Endothelial cell of coronary artery (primary cell): ENCODE results near the gene CD24. TPM values are rescaled to one million over a fixed set of nuclear protein-coding genes. Genes with fewer than 3 reads are reported as not detected.

ENCODE experiments used
- total RNA-seq: library from RNA; depleted of rRNA; stranded (reverse); fragments of >200 nt; gene quantifications from 2 replicates; pipeline ENCODE4 v1.2.3, GENCODE V29; 2014

Gene CD24, protein sequence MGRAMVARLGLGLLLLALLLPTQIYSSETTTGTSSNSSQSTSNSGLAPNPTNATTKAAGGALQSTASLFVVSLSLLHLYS
- 0.38 and 2.7 TPM in 2 replicates for total RNA-seq

DNA sequence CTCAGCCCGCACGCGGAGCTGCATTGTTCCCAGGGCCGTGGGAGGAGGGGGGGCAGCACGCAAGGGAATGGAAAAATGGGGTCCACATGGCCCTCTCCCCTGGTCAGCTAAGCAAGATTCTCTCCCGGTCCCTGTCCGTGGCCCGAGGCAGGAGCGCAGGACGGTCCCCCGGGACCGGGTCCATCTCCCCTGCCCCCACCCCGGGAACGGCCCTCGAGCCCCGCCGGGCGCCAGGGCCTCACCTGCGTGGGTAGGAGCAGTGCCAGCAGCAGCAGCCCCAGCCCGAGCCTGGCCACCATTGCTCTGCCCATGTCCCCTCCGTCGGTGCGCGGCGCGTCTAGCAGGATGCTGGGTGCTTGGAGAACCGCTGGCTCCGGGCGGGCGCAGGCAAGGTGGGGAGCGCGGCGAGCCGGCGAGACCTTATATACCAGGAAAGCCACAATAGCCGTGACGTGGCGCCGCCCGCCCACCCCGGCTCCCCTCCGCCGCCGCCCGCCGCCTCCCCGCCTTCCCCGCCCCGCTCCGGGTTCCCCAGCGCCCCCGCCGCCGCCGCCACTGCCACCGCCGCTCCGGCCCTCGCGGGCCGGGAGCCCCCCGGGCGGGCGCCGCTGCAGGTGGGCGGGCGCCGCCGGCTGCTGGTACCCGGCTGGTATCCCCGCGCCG lies at the start of gene CD24:
Gene CD24 (minus strand): TSS at position 394 of the 663 bp plus-strand sequence. CDS start 83 bp downstream, at position 311.

Other genes with a start within 250 kb of the CD24 start
- 11.3 and 11.8 TPM in 2 replicates for gene MTRES1, start 53.5 kb upstream of the CD24 start, total RNA-seq
- gene BEND3, start 140.8 kb upstream of the CD24 start, total RNA-seq: 2.9 and 3.7 TPM in 2 replicates